ENCODE measurements around the gene EIF3L.

The EIF3L gene

GRCh38 chr22:37926771-37927636, 77.8 kb downstream of the EIF3L start:
- no peak for DNase-seq (ENCODE audit: low spot score)

- no peak for DNase-seq (ENCODE audit: low spot score)
These were observed 78.4 kb downstream of the EIF3L start for GRCh38 chr22:37927637-37927936.

- no peak for DNase-seq (ENCODE audit: low spot score)
These were observed 80.2 kb downstream of the EIF3L start for GRCh38 chr22:37929390-37929789.

- peak; percentile 76 for DNase-seq (ENCODE audit: low spot score)
These were observed 81.2 kb downstream of the EIF3L start for GRCh38 chr22:37930270-37930951.

GRCh38 chr22:37930952-37931440, 81.8 kb downstream of the EIF3L start:
- no peak for DNase-seq (ENCODE audit: low spot score)

GRCh38 chr22:37931893-37932389, 82.7 kb downstream of the EIF3L start:
- no peak for DNase-seq (ENCODE audit: low spot score)

GRCh38 chr22:37932401-37932800, 83.2 kb downstream of the EIF3L start:
- DNase-seq (ENCODE audit: low spot score) = no peak

GRCh38 chr22:37932821-37933578, 83.8 kb downstream of the EIF3L start:
- DNase-seq (ENCODE audit: low spot score) = peak; percentile 41

GRCh38 chr22:37933711-37934376, 84.6 kb downstream of the EIF3L start:
- peak; percentile 97 for DNase-seq (ENCODE audit: low spot score)
